Epidermal melanocyte (primary cell): ENCODE measurements around the gene TMEM221.
"Not testable (repeated sequence)": the region's sequence is repeated elsewhere in the genome, so short reads cannot be mapped to it uniquely, and the experiment has no call there.

ENCODE experiments used
- DNase-seq: peaks from one replicate; pipeline ENCODE4 v3.0.0; 2011; ENCODE audit warnings: low spot score; ENCODE audit not compliant: insufficient read length

The TMEM221 gene

GRCh38 chr19:17448131-17448967 lies at the start of gene TMEM221:
Gene TMEM221, minus strand, starts transcription at chr19:17448668. Its CDS starts 206 bp downstream, at chr19:17448462.
- DNase-seq, result no peak

- no peak for DNase-seq
Measured at GRCh38 chr19:17497149-17497798, 48.8 kb upstream of the TMEM221 start.

DNA sequence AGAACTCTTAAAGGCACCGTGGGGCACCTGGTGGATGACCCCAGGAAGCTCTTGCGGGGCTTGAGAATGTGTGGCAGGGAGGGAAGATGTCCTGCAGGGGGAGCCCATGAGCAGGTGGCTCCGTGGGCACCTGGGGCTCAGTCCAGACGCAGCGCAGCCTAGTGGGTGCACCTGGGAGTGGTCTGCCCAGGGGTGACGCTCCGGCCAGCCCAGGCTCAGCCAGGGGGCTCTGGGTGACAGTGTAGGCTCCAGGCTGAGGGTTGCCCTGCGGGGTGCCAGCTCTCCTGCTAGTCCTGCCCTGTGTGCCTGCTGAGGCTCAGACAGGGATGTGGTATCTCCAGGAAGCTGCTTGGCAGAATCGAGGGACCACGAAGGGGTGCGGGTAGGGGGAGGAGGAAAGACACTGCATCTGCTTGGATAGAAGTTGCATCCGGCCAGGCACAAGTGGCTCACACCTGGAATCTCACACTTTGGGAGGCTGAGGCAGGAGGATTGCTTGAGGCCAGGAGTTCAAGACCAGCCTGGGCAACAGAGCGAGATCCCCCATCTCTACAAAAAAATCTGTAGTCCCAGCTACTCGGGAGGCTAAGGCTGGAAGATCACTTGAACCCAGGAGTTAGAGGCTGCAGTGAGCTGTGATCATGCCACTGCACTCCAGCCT lies 48.0 kb upstream of the TMEM221 start:
- no peak for DNase-seq

DNA sequence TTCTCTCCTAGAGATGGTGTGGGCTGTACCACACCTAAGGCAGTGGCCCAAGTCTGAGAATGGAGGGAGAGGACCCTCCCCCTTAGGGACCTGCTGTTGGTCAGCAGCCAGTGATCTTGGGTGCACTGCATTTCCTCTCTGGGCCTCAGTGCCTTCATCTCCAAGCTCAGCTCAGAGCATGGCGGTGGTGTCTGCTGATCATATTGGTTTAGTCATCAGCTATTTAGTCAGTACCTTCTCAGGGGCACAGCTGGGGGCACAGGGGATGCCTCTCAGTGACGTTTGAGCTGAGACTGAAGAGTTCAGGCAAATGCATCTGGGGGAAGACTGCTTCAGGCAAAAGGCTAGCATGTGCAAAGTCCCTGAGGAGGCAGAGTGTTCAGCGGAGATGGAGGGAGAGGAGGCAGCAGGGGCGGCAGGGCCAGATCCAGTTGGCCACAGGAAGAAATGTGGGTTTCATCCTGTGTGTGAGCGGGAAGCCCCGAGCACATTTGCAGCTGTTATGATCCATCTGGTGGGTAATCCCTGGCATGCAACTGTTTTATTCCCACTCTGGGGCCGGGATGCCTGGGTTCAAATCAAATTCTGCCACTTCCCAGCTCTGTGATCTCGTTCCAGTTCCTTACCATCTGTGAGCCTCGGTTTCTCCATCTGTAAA lies 47.3 kb upstream of the TMEM221 start:
- DNase-seq, result no peak

DNA sequence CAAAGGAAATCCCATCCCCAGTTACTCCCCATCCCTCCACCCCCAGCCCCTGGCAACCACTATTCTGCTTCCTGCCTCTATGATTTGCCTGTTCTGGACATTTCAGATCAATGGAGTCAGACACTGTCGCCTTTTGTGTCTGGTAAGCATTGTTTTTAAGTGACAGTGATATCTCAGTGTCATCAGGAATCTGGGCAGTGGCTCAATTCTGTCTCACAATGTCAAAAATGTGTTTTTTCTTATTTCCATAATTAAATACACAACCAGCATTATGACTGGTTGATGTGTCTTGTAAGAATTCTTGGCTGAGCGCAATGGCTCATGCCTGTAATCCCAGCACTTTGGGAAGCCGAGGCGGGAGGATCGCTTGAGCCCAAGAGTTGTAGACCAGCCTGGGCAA lies 42.8 kb upstream of the TMEM221 start:
- DNase-seq, result no peak

DNA sequence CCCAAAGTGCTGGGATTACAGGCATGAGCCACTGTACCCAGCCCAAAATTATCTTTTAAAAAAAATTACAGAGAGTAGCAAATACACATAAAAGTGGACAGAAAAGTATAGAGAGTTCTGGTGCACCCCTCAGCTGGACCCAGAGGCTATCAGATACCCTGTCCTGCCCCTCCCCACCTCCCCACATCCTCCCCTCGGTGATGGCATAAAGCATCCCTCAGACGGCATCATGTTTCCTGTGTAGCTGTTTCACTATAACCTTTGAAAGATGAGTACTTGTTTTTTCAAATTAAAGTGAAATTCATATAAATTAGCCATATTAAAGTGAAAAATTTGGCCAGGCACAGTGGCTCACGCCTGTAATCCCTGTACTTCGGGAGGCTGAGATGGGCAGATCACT lies 41.9 kb upstream of the TMEM221 start:
- DNase-seq, result no peak

- no peak for DNase-seq
Measured at GRCh38 chr19:17489392-17490030, 41.0 kb upstream of the TMEM221 start.

DNA sequence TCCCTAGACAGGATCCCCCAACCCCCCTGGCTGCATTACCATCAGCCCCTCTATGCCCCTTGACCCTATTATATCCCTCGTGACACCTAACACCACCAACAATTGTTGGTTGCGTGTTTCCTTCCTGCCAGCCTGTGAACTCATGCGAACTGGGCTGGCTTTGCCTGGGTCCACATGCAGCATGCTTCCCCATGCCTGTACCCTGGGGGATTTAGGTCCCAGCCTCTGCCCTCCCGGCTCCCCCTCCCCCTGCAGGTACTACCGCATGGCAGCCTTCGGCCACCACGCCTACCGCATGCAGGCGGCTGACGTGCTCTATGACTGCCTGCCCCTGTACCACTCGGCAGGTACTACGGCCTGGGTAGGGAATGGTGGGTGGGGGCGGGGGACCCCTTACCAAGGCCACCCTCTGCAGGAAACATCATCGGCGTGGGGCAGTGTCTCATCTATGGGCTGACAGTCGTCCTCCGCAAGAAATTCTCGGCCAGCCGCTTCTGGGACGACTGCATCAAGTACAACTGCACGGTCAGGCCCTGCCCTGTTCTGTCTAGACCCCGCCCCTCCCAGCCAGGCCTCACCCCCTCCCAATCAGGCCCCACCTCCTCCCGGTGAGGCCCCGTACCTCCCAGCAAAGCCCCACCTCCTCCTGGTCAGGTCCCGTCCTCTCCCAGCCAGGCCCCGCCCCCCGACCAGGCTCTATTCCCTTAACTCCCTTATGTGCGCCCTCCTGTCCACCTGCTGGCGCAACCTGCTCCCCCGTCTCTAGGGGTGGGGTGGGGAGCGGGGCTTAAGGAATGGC lies 40.3 kb upstream of the TMEM221 start:
- no peak for DNase-seq

DNA sequence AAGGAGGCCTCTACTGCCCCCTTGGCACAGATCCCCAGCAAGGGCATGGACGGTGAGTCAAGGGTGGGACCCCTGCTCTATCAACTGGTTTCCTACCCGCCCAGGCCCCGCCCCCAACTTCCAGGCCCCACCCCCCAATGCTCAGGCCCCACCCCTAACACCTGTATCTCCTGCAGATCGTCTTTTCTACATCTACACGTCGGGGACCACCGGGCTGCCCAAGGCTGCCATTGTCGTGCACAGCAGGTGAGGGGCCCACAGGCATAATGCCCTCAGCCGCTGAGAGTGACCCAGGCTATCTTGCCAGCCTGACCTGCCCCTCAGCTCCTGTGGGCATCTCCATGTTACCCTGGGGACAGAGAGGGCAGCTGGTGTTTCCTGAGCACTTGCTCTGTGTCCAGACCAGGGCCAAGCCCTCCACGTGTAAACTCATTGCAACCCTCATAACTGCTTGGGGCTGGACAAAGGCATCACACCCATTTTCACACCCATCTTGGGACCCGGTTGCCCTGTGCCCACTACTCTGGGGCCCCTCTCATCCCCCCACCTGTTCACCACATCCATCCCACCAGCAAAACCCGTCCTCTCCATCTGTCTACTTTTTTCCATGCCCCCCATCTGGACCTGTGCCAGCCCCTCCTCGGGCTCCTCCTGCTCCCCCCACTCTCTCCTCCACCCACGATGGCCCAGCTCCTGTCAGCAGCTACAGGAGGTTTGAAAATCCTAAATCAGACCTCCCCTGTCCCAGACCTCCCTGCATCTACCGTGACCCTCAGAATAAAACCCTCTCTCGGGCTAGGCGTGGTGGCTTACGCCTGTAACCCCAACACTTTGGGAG lies 39.0 kb upstream of the TMEM221 start:
- DNase-seq, result no peak

- no peak for DNase-seq
Measured at GRCh38 chr19:17486545-17487240, 38.2 kb upstream of the TMEM221 start.

DNA sequence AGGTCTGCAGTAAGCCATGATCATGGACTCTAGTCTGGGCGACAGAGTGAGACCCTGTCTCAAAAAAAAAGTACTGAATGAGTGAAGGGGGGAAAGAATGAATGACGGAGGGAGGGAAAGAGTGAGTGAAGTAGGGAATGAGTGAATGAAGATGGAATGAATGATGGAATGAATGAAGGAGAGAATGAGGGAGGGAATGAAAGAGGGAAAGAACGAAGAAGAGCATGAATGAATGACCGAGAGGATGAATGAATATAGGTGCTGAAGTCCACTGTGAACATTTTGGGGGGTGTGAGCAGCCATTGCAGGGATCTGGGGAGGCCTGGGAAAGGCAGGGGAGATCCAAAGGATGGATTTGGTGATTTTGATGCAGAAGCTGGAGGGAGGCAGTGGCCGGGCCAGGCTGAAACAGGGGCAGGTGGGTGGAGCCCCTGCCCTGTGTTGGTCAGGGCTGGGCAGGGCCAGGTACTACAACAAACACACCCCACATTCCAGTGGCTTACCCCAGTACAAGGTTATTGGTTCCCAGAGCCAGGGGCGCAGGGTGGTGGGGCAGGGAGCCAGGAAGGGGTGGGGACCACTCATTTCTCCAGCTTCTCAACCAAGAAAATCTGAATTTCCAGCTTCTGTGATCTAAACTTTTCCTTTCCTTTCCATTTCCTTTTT lies 36.2 kb upstream of the TMEM221 start:
- no peak for DNase-seq

GRCh38 chr19:17483605-17484002 lies 35.1 kb upstream of the TMEM221 start:
- DNase-seq, result no peak

DNA sequence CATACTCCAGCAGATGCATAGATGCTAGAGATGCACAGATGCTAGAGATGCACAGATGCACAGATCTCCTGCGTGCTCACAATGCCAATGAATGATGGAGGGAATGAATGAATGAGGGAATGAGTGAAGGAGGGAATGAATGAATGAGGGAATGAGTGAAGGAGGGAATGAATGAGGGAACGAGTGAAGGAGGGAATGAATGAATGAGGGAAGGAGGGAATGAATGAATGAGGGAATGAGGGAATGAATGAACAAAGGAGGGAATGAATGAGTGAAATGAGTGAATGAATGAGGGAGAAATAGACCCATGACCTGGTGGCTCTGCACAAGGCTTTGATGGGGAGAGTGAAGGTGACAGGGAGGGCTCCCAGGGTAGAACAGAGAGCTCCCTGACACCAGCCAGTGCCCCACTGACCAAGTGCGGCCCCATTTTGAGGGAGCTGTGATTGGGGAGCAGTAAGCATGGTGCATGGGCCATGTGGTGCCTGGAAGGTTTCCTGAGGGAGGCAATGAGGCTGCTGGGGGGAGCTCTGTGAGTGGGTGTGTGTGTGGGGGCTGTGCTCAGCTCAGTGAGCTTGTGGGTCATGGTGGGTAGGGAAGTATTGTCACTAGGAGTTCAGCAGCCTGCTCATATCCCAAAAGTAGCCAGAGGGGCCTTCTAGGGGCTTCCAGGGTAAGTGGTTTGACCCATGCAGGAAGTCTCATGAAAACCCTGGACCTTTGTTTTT lies 34.6 kb upstream of the TMEM221 start:
- DNase-seq, result no peak

DNA sequence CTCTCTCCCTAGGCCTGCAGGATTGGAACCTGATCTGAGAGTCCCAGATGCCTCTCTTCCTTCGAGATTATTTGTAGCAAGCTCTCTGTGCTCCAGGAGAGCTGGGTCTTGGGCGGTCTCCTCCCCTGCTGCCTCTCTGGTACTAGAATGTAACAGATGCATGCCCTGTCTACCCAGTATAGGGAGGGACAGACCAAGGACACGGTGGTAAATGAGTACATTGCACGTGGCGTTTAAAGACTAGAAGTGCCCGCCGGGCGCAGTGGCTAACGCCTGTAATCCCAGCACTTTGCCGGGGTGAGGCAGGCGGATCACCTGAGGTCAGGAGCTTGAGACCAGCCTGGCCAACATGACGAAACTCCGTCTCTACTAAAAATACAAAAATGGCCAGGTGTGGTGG lies 33.5 kb upstream of the TMEM221 start:
- no peak for DNase-seq

DNA sequence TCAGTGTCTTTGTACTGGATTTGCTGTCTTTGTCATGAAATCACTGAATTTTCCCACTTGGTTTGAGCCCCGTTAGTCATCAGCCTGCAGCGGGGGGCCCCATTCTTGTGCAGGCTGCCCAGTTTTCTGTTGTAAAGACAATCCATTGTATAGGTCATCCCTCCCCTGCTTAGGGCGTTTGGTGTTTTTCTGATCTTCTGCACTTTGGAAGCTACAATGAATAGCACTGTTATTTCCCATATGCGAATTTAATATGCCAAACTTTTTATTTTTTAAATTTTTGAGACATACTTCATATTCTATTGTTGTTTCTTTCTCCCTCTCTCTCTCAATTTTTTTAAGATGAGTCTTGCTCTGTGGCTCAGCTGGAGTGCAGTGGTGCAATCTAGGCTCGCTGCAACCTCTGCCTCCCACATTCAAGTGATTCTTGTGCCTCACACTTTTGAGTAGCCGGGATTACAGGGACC lies 30.9 kb upstream of the TMEM221 start:
- no peak for DNase-seq

- peak; percentile 41 for DNase-seq
Measured at GRCh38 chr19:17475541-17476115, 27.2 kb upstream of the TMEM221 start.

DNA sequence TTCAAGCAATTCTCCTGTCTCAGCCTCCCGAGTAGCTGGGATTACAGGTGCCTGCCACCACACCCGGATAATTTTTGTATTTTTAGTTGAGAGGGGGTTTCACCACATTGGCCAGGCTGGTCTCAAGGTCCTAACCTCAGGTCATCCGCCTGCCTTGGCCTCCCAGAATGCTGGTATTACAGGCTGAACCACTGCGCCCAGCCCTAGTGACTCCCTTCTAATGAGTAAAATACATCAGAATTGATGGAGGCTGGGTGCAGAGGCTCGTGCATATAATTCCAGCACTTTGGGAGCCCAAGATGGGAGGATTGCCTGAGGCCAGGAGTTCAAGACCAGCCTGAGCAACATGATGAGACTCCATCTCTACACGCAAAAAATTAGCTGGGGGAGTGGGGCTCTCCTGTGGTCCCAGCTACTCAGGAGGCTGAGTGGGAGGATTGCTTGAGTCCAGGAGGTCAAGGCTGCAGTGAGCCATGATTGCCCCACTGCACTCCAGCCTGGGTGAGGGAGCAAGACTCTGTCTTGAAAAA lies 26.6 kb upstream of the TMEM221 start:
- DNase-seq, result not testable (repeated sequence)
